Lower leg skin (tissue), 3 donors: ENCODE data around the gene OBP2B.

Experiments
- POLR2A ChIP-seq, 2 donors: fragments of 450-650 bp; IDR thresholded peaks; one replicate each; pipeline ENCODE4 v1.6.1; 2016 to 2017; ENCODE audit warnings: antibody characterized with exemption in 2 of 2, mild to moderate bottlenecking in 1 of 2, moderate library complexity in 1 of 2
- TF ChIP-seq, protein P1 (sequence below), 3 donors: fragments of 450-650 bp; IDR thresholded peaks; one replicate each; pipeline ENCODE4 v1.5.1; 2016; ENCODE audit warnings: antibody characterized with exemption in 3 of 3, mild to moderate bottlenecking in 3 of 3, moderate library complexity in 2 of 3

- TF ChIP-seq, protein P1, sequence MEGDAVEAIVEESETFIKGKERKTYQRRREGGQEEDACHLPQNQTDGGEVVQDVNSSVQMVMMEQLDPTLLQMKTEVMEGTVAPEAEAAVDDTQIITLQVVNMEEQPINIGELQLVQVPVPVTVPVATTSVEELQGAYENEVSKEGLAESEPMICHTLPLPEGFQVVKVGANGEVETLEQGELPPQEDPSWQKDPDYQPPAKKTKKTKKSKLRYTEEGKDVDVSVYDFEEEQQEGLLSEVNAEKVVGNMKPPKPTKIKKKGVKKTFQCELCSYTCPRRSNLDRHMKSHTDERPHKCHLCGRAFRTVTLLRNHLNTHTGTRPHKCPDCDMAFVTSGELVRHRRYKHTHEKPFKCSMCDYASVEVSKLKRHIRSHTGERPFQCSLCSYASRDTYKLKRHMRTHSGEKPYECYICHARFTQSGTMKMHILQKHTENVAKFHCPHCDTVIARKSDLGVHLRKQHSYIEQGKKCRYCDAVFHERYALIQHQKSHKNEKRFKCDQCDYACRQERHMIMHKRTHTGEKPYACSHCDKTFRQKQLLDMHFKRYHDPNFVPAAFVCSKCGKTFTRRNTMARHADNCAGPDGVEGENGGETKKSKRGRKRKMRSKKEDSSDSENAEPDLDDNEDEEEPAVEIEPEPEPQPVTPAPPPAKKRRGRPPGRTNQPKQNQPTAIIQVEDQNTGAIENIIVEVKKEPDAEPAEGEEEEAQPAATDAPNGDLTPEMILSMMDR (IDR thresholded peaks at IDR 0.05): no peak
- TF ChIP-seq POLR2A (IDR thresholded peaks at IDR 0.05): no peak
Measured at GRCh38 chr9:133167096-133167730, 41.8 kb downstream of the OBP2B start.
